HG03025 (cell line): ENCODE results near the gene MSRB1.
"Not testable (repeated sequence)": the region's sequence is repeated elsewhere in the genome, so short reads cannot be mapped to it uniquely, and the experiment has no call there.

Experiments used
- ATAC-seq: cut with Tn5 transposase; IDR thresholded peaks from one replicate; pipeline ENCODE4 v1.9.1; 2021; ENCODE audit warnings: mild to moderate bottlenecking, moderate library complexity; ENCODE audit not compliant: unreplicated experiment, low FRiP score

MSRB1 gene

GRCh38 chr16:1962161-1963153 lies 19.5 kb upstream of the MSRB1 start:
- ATAC-seq: not testable (repeated sequence)

- ATAC-seq: no peak
These were observed 18.7 kb upstream of the MSRB1 start for GRCh38 chr16:1961651-1962067.

GRCh38 chr16:1960665-1961630 lies 17.9 kb upstream of the MSRB1 start:
- no peak for ATAC-seq

- ATAC-seq: peak; percentile 54
These were observed 16.5 kb upstream of the MSRB1 start, which contains the start of gene NDUFB10 for GRCh38 chr16:1959269-1960039. NDUFB10 (plus strand) TSS chr16:1959538; CDS start chr16:1959625, 87 bp downstream.

GRCh38 chr16:1958715-1959268 lies 15.8 kb upstream of the MSRB1 start:
- ATAC-seq: no peak

- ATAC-seq: not testable (repeated sequence)
These were observed 15.1 kb upstream of the MSRB1 start for GRCh38 chr16:1958143-1958491.

- not testable (repeated sequence) for ATAC-seq
These were observed 14.6 kb upstream of the MSRB1 start for GRCh38 chr16:1957434-1958142.

GRCh38 chr16:1953734-1954133 lies 10.7 kb upstream of the MSRB1 start:
- no peak for ATAC-seq

- no peak for ATAC-seq
These were observed 7.6 kb upstream of the MSRB1 start for GRCh38 chr16:1950559-1950958.

GRCh38 chr16:1950047-1950446 lies 7.0 kb upstream of the MSRB1 start:
- no peak for ATAC-seq

GRCh38 chr16:1949507-1949906 lies 6.5 kb upstream of the MSRB1 start:
- no peak for ATAC-seq

- ATAC-seq: no peak
These were observed 4.3 kb upstream of the MSRB1 start for GRCh38 chr16:1947369-1947670.

GRCh38 chr16:1946495-1947368 lies 3.7 kb upstream of the MSRB1 start:
- ATAC-seq: no peak

GRCh38 chr16:1945559-1946391 lies 2.8 kb upstream of the MSRB1 start:
- ATAC-seq: no peak

GRCh38 chr16:1944612-1945199 lies 1.7 kb upstream of the MSRB1 start:
- ATAC-seq: no peak

- no peak for ATAC-seq
These were observed 771 bp downstream of the MSRB1 start for GRCh38 chr16:1942047-1942809.
